ENCODE measurements around the gene FOXC1. TPM values are rescaled to one million over a fixed set of nuclear protein-coding genes. Genes with fewer than 3 reads are reported as not detected.

Gene FOXC1
- total and polyA plus RNA-seq, 2 of the 13 experiments (the other 11 are each of a cell fraction or from before 2014, with no cell fraction given) = 0.44 to 0.55 TPM

- TF ChIP-seq ZNF225 (CRISPR knock-in tag; IDR thresholded peaks at IDR 0.05) (no peak), GABPB1 (CRISPR knock-in tag; IDR thresholded peaks at IDR 0.05) (peak; percentile 48; the same call in 1 of the 2 replicates), ZNF121 (CRISPR knock-in tag; IDR thresholded peaks at IDR 0.05) (no peak), SRY (CRISPR knock-in tag; IDR thresholded peaks at IDR 0.05) (no peak), MAZ (IDR thresholded peaks at IDR 0.05; ENCODE audit: borderline replicate concordance, low read depth, low read length) (no peak), MAZ (CRISPR knock-in tag; IDR thresholded peaks at IDR 0.05; ENCODE audit: low read depth) (peak; percentile 22; the same call in 1 of the 2 replicates), MIER3 (CRISPR knock-in tag; IDR thresholded peaks at IDR 0.05; ENCODE audit: borderline replicate concordance) (no peak), CAMTA2 (CRISPR knock-in tag; IDR thresholded peaks at IDR 0.05; ENCODE audit: borderline replicate concordance) (no peak), ZHX1 (CRISPR knock-in tag; IDR thresholded peaks at IDR 0.05; ENCODE audit: low read depth) (no peak), LCORL (IDR thresholded peaks at IDR 0.05) (no peak), LCORL (CRISPR knock-in tag; IDR thresholded peaks at IDR 0.05) (no peak), ZNF850 (CRISPR knock-in tag; conservative IDR thresholded peaks at IDR 0.05) (no peak), ZNF713 (CRISPR knock-in tag; IDR thresholded peaks at IDR 0.05) (no peak), CBFB (CRISPR knock-in tag; IDR thresholded peaks at IDR 0.05) (0 out of 2 replicates have a peak, but pooled peaks have one; percentile 5), ARID4A (CRISPR knock-in tag; IDR thresholded peaks at IDR 0.05; ENCODE audit: borderline replicate concordance) (no peak; the same call in 1 of the 2 replicates), FOXC1 (CRISPR knock-in tag; IDR thresholded peaks at IDR 0.05; ENCODE audit: borderline replicate concordance) (no peak), ZNF503 (CRISPR knock-in tag; IDR thresholded peaks at IDR 0.05) (no peak), PHF20 (CRISPR knock-in tag; IDR thresholded peaks at IDR 0.05) (peak; percentile 36; the same call in 1 of the 2 replicates)
- TF ChIP-seq, protein P1, sequence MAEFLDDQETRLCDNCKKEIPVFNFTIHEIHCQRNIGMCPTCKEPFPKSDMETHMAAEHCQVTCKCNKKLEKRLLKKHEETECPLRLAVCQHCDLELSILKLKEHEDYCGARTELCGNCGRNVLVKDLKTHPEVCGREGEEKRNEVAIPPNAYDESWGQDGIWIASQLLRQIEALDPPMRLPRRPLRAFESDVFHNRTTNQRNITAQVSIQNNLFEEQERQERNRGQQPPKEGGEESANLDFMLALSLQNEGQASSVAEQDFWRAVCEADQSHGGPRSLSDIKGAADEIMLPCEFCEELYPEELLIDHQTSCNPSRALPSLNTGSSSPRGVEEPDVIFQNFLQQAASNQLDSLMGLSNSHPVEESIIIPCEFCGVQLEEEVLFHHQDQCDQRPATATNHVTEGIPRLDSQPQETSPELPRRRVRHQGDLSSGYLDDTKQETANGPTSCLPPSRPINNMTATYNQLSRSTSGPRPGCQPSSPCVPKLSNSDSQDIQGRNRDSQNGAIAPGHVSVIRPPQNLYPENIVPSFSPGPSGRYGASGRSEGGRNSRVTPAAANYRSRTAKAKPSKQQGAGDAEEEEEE (CRISPR knock-in tag; IDR thresholded peaks at IDR 0.05; ENCODE audit: borderline replicate concordance) = no peak
These were observed at the start of gene FOXC1 (continued) for GRCh38 chr6:1609648-1610496.

Measured in HepG2 (cell line).